Activated naive CD8-positive, alpha-beta T cell treated with anti-CD3 and anti-CD28 coated beads, Interleukin-2, amount 10 ng/mL, durations not matched to agents 7 days and 5 days (primary cell): ENCODE results near the gene PTPRN2. TPM values are rescaled to one million over a fixed set of nuclear protein-coding genes. Genes with fewer than 3 reads are reported as not detected.
A peak's percentile ranks its signal among the peaks of the same experiment; 100 is the strongest.
"Not testable (repeated sequence)": the region's sequence is repeated elsewhere in the genome, so short reads cannot be mapped to it uniquely, and the experiment has no call there.

ENCODE experiments used
- ATAC-seq: fragments of 150-1000 bp; cut with Tn5 transposase; one replicate; pipeline ENCODE4 v1.10.0; 2021; ENCODE audit warnings: low read depth, moderate library complexity
- POLR2A ChIA-PET: fragments of 350-600 bp; sonication (Branson Sonifier 250); formaldehyde crosslinking; loops from one replicate; lab custom pipeline; 2021; ENCODE audit warnings: antibody characterized with exemption; lab: Charles Lee
- DNase-seq: peaks from one replicate; pipeline ENCODE4 v3.0.0; 2021
- H3K27ac Mint-ChIP-seq: one replicate; pipeline ENCODE4 v1.8.0; 2022; ENCODE audit warnings: mild to moderate bottlenecking, mixed read lengths
- H3K27me3 Mint-ChIP-seq: one replicate; pipeline ENCODE4 v1.8.0; 2022; ENCODE audit warnings: mild to moderate bottlenecking, moderate library complexity, mixed read lengths
- H3K36me3 Mint-ChIP-seq: one replicate; pipeline ENCODE4 v1.8.0; 2021; ENCODE audit warnings: mild to moderate bottlenecking, mixed read lengths
- H3K4me1 Mint-ChIP-seq: one replicate; pipeline ENCODE4 v1.8.0; 2021; ENCODE audit warnings: mixed read lengths
- H3K4me3 Mint-ChIP-seq: one replicate; pipeline ENCODE4 v1.8.0; 2022; ENCODE audit warnings: mild to moderate bottlenecking, moderate library complexity, mixed read lengths
- H3K9me3 Mint-ChIP-seq: one replicate; pipeline ENCODE4 v1.8.0; 2021; ENCODE audit warnings: mixed read lengths
- total RNA-seq, 2 experiments: library from RNA; stranded (reverse); gene quantifications; one replicate each; pipeline ENCODE4 v1.2.3, GENCODE V29; 2021

PTPRN2 gene
- total RNA-seq, 2 experiments from 2014 or later = 4.5 to 4.9 TPM

DNA sequence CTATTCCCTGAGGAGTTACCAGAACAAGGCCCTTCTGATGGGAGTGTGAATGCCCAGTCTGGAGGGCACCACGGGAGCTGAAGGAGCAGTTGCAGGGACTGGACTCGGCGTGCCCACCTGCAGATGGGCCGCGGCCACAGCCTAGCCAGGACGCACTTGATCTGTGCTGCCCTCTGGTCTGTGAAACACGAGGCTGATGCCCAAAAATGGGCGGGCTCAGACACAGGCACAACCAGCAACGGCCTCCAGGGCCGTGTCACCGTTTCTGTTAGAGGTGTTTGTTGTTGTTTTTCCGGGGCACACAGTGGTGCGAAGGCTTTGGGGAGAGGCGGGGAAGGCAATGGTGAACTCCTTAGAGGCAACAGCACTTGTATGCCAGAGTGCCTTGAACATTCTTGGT is 1015.0 kb downstream of the PTPRN2 start:
- H3K27ac Mint-ChIP-seq = no peak overlapping the region
- H3K4me3 Mint-ChIP-seq = no peak overlapping the region
- no peaks in the 10 kb centered on the region for H3K36me3 Mint-ChIP-seq
- peaks cover 17% of the 10 kb centered on the region for H3K27me3 Mint-ChIP-seq
- no peak for ATAC-seq
- POLR2A ChIA-PET = no interaction called here
- H3K9me3 Mint-ChIP-seq = no peaks in the 10 kb centered on the region
- DNase-seq = no peak
- peaks cover 43% of the 10 kb centered on the region for H3K4me1 Mint-ChIP-seq

DNA sequence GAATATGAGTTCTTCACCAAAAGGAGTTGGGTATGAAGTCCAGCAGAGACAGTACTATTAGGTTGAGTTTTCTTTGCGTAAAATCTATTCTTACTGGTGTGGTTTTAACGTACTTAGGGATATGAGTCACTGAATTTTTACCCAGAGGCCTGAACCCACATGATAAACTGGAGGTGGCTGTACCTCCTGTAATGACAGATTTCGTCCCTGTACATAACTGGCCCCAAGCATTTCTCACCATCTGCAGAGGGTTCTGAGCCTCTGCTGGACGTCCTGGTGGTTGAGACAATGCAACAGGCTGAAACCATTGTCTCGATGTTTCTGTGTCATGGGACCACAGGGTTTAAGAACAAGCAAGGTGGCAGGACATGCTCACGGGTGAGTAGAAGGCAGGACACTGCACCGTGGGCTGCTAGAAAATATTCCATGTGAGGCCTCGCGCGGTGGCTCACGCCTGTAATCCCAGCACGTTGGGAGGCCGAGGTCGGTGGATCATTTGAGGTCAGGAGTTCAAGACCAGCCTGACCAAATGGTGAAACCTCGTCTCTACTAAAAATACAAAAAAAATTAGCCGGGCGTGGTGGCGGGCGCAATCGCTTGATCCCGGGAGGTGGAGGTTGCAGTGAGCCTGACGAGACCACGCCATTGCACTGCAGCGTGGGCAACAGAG is 1017.0 kb downstream of the PTPRN2 start:
- Mint-ChIP-seq H3K9me3 (no peaks in the 10 kb centered on the region), H3K4me3 (no peak overlapping the region), H3K27me3 (peaks cover 15% of the 10 kb centered on the region), H3K4me1 (peaks cover 42% of the 10 kb centered on the region), H3K36me3 (peaks cover 3% of the 10 kb centered on the region), H3K27ac (peak overlapping the region; percentile 56)
- POLR2A ChIA-PET = no interaction called here
- ATAC-seq = no peak
- DNase-seq = no peak

DNA sequence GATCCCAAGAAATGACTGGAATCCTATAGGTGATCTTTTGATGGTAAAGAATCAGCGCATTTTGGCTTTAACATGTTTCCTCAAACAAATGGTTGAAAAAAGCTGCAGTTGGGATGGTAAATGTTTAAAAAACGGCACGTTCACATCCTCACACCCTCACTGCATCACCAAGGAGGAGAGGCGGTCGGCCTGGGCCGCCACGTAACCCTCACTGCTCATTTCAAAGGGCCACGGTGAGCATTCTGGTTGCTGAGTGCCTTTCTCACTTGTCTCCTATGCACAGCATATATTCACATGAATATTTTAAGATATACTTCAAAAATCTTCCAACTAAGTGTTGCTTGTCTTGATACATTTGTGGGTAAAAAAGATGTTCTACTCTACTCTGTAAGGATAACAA is 1017.7 kb downstream of the PTPRN2 start:
- peaks cover 3% of the 10 kb centered on the region for H3K36me3 Mint-ChIP-seq
- no peaks in the 10 kb centered on the region for H3K9me3 Mint-ChIP-seq
- peaks cover 40% of the 10 kb centered on the region for H3K4me1 Mint-ChIP-seq
- POLR2A ChIA-PET = no interaction called here
- H3K4me3 Mint-ChIP-seq = peak overlapping the region; percentile 11
- H3K27me3 Mint-ChIP-seq = peaks cover 9% of the 10 kb centered on the region
- DNase-seq = no peak
- ATAC-seq = no peak
- peak overlapping the region; percentile 7 for H3K27ac Mint-ChIP-seq

DNA sequence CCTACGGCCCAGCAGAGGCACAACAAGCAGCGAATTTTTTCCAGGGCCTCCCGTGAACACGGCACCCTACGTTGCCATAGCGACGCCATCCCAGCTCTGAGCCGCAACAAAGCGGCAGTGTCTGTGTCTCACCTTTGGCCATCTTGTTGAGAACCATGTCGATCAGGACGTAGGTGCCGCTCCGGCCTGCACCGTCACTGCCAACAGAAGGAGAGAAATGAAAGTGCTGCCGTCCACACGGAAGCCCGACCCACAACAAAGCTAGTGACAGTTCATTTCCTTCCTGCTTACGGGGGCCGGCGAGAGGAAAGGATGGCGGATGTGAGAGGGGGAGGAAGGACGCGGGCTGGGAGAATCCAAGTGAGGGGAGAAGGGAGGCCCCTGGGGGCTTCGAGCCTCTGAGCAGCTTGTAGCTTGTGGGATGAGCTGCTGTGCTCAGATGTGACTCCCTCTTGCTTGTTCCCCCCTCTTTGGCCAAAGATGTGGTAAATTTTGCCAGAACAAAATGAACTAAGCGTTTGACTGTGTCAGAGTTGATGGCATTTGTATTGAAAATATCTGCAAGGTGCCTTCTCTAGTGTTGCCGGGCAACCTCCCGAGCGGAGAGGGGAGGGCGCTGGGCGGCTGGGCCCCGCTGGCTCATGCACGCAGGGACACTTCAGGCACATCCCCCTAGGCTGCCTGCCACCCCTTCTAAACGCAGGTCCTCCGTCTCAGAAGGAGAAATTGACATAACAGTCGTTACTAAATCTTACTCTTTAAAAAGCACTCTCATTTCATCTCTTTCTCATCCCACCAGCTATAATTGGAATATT is 1018.6 kb downstream of the PTPRN2 start:
- no peaks in the 10 kb centered on the region for H3K9me3 Mint-ChIP-seq
- peak overlapping the region; percentile 91 for H3K27ac Mint-ChIP-seq
- H3K36me3 Mint-ChIP-seq = peaks cover 8% of the 10 kb centered on the region
- POLR2A ChIA-PET = interaction anchor here (0.5 to 1.3 kb wide), 3 partner anchors 44 to 98 kb away, joined by 3 to 7 read pairs (median 4); no protein-coding TSS in a partner anchor
- H3K27me3 Mint-ChIP-seq = peaks cover 5% of the 10 kb centered on the region
- DNase-seq = peak; percentile 71
- H3K4me1 Mint-ChIP-seq = peaks cover 39% of the 10 kb centered on the region
- peak overlapping the region; percentile 87 for H3K4me3 Mint-ChIP-seq
- ATAC-seq = peak; percentile 86

DNA sequence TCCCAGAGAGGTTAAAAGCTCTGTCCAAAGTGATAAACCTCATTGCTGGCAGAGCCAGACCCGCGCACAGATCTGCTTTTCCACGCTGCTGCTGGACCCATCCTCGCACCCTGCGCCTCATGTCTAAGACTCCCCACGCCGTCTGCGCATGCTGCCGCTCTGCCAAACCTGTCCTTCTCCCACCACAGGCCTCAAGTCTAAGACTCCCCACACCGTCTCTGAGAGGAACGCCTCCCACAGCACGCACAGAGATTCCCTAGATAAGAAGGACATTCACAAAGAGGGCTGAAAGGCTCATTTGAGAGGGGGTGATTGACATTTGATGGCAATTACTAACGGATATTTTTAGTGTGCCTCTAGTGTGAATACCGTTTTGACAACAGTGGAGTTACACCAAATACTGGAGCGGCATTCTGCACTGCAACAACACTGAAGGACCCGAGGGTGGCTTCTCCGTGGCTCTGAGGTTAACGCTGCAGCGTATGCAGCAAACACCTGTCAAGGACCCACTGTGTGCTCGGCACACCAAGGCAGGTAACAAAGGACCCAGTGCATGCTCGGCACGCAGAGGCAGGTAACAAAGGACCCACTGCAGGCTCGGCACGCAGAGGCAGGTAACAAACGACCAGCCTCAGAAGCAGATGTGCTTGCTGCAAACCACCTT is 1019.4 kb downstream of the PTPRN2 start:
- Mint-ChIP-seq H3K4me1 (peaks cover 31% of the 10 kb centered on the region), H3K36me3 (peaks cover 8% of the 10 kb centered on the region), H3K27me3 (peaks cover 2% of the 10 kb centered on the region), H3K9me3 (no peaks in the 10 kb centered on the region), H3K4me3 (peak overlapping the region; percentile 87), H3K27ac (peak overlapping the region; percentile 91)
- ATAC-seq (peak; percentile 22), DNase-seq (no peak)
- POLR2A ChIA-PET = interaction anchor here (0.5 to 1.3 kb wide), 3 partner anchors 45 to 97 kb away, joined by 3 to 7 read pairs (median 4); no protein-coding TSS in a partner anchor

DNA sequence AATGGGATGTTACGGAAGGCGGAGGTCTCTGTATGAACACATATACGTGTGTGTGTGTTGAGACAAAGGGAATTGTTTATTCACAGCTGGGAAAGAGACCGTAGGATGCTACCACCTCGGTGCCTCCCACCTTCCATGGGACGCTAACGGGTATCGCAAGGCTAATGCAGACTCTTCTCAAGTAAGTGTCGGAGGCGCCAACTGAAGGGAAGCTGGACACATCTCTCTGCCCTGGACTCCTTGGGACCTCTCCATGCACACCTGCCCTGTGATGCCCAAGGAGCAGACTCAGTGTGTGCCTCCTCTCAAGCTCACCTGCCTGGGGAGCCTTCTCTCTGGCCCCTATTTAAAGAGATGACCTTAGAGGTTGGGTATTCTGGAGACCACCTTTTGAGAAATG is 1020.0 kb downstream of the PTPRN2 start:
- ATAC-seq (no peak), DNase-seq (no peak)
- H3K27ac Mint-ChIP-seq = peak overlapping the region; percentile 91
- H3K36me3 Mint-ChIP-seq = peaks cover 8% of the 10 kb centered on the region
- peak overlapping the region; percentile 87 for H3K4me3 Mint-ChIP-seq
- no peaks in the 10 kb centered on the region for H3K9me3 Mint-ChIP-seq
- POLR2A ChIA-PET = no interaction called here
- H3K27me3 Mint-ChIP-seq = peaks cover 2% of the 10 kb centered on the region
- peaks cover 30% of the 10 kb centered on the region for H3K4me1 Mint-ChIP-seq

DNA sequence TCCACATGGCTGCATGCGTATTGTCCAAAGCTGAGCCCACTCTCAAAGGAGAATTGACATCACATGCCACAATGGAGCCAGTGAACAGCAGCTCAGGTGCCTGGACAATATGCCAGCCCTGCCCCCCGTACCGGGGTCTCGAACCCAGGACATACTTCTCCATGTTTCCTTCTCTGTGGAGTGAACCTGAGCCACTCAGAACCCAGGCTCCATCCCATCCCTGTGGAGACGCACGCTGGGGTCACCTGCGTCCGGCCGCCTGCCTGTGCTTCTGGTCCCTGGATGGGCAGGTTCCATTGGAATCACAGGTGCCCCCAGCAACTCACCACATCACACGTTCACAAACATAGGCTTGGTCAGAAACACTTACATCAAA is 1021.0 kb downstream of the PTPRN2 start:
- Mint-ChIP-seq H3K27ac (peak overlapping the region; percentile 17), H3K36me3 (peaks cover 8% of the 10 kb centered on the region), H3K27me3 (no peaks in the 10 kb centered on the region), H3K4me1 (peaks cover 30% of the 10 kb centered on the region), H3K4me3 (peak overlapping the region; percentile 12), H3K9me3 (no peaks in the 10 kb centered on the region)
- POLR2A ChIA-PET = no interaction called here
- DNase-seq = no peak
- ATAC-seq = no peak

DNA sequence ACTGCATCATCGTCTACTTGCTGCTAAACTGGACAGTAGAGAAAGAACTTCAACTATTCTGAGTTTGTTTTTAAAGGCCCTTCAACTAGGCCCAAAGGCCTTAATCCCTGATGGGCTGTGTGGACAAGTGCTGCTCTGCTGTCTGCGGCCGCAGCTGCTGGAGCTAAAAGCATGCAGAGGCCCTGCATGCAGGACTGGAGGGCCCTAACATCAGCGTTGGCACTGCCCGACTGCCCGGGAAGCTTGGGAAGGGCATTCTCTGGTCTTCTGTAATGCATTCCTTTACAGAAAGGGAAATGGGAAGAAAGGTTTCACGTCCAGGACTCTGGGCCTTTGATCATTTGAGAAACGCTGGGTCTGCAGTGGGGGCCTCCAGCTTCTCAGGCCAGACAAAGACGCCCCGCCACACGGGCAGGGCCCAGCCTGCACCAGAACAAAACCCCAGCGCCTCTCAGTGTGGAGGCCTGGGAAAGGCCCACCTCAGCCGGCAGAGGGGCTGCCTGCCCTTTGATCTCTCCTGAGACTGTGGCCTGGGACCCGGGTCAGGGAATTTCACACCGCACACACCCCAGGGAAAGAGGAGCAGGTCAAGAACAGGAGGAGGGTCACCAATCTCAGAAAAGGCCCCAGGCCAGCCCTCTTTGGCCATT is 1021.5 kb downstream of the PTPRN2 start:
- H3K9me3 Mint-ChIP-seq = no peaks in the 10 kb centered on the region
- H3K4me1 Mint-ChIP-seq = peaks cover 30% of the 10 kb centered on the region
- DNase-seq = no peak
- ATAC-seq = no peak
- H3K36me3 Mint-ChIP-seq = peaks cover 8% of the 10 kb centered on the region
- no peaks in the 10 kb centered on the region for H3K27me3 Mint-ChIP-seq
- H3K4me3 Mint-ChIP-seq = no peak overlapping the region
- POLR2A ChIA-PET = no interaction called here
- H3K27ac Mint-ChIP-seq = no peak overlapping the region

DNA sequence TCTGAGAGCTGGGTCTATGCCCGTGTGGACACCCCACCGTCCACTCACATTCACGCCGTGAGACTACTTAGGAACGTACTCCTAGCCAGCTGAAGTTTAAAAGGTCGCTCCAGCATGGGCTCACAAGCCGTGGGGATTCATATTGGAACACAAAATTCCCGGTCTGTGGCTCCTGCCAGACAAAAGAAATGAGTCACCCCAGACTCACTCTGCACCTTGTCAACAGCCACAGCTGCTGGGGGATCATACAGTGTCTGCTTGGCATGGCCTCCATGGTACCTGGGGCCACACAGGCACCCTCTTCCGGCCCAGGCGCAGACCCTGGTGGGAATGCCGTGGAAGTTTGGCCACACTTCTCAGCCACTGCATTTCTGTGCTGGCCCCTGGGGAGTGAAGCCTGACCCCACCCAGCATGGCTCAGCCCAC is 1022.4 kb downstream of the PTPRN2 start:
- ATAC-seq (no peak), DNase-seq (no peak)
- POLR2A ChIA-PET = no interaction called here
- Mint-ChIP-seq H3K9me3 (no peaks in the 10 kb centered on the region), H3K4me1 (peaks cover 25% of the 10 kb centered on the region), H3K4me3 (no peak overlapping the region), H3K27me3 (no peaks in the 10 kb centered on the region), H3K27ac (no peak overlapping the region), H3K36me3 (peaks cover 8% of the 10 kb centered on the region)

DNA sequence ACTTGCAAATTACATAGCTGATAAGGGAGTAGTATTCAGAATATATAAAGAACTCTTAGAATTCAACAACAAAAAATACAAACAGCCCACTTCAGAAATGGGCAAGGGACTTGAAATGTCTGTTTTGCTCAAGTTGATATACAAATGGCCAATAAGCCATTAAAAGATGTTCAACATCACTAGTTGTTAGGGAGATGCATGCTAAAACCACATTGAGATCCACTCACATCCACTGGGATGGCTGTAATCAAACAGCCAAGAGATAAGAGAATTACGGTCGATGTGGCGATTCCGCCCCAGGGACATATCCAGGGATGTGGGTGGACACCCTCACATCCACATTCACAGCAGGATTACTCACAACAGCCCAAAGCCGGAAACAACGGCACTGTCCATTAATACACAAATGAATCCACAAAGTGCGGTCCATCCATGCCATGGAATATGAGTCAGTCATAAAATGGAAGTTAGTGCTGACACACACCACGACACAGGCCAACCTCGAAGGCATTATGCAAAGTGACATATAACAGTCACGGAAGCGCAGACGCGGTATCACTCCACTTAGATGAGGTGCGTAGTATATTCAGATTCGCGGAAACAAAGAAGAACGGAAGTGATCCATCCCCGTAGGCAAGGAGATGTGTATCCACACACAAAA is 1023.0 kb downstream of the PTPRN2 start:
- H3K4me1 Mint-ChIP-seq = peaks cover 21% of the 10 kb centered on the region
- H3K4me3 Mint-ChIP-seq = no peak overlapping the region
- no peaks in the 10 kb centered on the region for H3K27me3 Mint-ChIP-seq
- H3K9me3 Mint-ChIP-seq = no peaks in the 10 kb centered on the region
- POLR2A ChIA-PET = no interaction called here
- DNase-seq (no peak), ATAC-seq (no peak)
- H3K27ac Mint-ChIP-seq = no peak overlapping the region
- H3K36me3 Mint-ChIP-seq = peaks cover 8% of the 10 kb centered on the region

DNA sequence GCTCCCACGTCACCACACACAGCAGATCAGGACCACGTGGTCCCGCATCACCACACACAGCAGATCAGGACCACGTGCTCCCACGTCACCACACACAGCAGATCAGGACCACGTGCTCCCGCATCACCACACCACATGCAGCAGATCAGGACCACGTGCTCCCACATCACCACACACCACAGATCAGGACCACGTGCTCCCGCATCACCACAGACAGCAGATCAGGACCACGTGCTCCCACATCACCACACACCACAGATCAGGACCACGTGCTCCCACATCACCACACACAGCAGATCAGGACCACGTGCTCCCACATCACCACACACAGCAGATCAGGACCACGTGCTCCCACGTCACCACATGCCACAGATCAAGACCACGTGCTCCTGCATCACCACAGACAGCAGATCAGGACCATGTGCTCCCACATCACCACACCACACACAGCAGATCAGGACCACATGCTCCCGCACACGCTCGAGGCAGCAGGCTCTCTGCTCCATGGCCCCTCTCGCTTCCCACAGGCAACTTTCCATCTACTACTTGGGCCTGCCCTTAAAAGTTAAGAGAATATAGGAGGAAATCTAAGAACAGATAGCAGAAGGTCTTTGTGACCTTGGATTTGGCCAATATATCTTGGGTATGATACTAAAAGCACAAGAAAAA is 1024.0 kb downstream of the PTPRN2 start:
- H3K9me3 Mint-ChIP-seq, POLR2A ChIA-PET, ATAC-seq, DNase-seq, H3K4me3 Mint-ChIP-seq, H3K27ac Mint-ChIP-seq, H3K27me3 Mint-ChIP-seq, H3K36me3 Mint-ChIP-seq: not testable (repeated sequence)
- peaks cover 12% of the 10 kb centered on the region for H3K4me1 Mint-ChIP-seq
